ENCODE measurements around the gene LAP3. TPM values are rescaled to one million over a fixed set of nuclear protein-coding genes. Genes with fewer than 3 reads are reported as not detected.
A peak's percentile ranks its signal among the peaks of the same experiment; 100 is the strongest.

Gene LAP3
- total and polyA plus RNA-seq, 4 donors, result 57.5 to 178 (median 110) TPM

DNA sequence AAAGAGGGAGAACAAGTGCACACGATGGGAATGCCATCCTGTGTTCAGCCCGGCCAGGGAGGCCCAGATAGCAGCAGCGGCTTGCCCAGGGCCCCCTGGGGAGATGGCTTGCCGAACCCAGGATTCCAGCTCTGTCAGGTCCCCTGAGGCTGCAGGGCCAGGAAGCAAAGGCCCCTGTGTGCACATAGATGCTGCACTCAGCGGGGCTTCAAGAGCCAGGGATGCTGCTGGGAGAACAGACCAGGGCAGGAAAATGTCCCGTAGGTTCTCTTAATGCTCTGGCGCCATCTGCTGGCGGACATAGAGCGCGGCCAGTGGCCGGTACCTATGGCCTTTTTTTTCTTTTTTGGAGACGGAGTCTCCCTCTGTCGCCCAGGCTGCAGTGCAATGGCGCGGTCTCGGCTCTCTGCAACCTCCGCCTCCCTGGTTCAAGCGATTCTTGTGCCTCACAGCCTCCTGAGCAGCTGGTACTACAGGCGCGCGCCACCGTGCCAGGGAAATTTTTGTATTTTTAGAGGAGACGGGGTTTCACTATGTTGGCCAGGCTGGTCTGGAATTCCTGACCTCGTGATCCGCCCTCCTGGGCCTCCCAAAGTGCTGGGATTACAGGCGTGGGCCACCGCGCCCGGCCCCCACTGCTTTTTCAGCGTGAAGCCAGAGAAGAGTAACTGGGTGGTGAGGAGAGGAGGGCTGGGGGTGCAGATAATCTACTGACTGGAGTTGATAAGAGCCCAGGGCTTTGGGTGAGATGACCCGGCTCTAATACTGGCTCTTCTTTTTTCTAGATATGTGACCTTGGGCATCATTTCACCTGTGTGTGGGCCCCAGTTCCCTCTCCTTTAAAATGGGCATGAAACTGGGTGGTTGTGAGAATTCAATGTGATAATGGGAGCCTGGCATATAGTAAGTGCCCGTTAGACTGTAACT, 60.0 kb downstream of the LAP3 start:
- TF ChIP-seq FOXA1 (IDR thresholded peaks at IDR 0.05) (no peak), RAD21 (IDR thresholded peaks at IDR 0.05) (peak; percentile 91 to 92), YY1 (IDR thresholded peaks at IDR 0.05) (no peak), TAF1 (conservative IDR thresholded peaks at IDR 0.05) (no peak)
- TF ChIP-seq, protein P1, sequence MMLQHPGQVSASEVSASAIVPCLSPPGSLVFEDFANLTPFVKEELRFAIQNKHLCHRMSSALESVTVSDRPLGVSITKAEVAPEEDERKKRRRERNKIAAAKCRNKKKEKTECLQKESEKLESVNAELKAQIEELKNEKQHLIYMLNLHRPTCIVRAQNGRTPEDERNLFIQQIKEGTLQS (IDR thresholded peaks at IDR 0.05), result no peak
- TF ChIP-seq, protein P2, sequence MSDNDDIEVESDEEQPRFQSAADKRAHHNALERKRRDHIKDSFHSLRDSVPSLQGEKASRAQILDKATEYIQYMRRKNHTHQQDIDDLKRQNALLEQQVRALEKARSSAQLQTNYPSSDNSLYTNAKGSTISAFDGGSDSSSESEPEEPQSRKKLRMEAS (IDR thresholded peaks at IDR 0.05), result no peak
- TF ChIP-seq, protein P3, sequence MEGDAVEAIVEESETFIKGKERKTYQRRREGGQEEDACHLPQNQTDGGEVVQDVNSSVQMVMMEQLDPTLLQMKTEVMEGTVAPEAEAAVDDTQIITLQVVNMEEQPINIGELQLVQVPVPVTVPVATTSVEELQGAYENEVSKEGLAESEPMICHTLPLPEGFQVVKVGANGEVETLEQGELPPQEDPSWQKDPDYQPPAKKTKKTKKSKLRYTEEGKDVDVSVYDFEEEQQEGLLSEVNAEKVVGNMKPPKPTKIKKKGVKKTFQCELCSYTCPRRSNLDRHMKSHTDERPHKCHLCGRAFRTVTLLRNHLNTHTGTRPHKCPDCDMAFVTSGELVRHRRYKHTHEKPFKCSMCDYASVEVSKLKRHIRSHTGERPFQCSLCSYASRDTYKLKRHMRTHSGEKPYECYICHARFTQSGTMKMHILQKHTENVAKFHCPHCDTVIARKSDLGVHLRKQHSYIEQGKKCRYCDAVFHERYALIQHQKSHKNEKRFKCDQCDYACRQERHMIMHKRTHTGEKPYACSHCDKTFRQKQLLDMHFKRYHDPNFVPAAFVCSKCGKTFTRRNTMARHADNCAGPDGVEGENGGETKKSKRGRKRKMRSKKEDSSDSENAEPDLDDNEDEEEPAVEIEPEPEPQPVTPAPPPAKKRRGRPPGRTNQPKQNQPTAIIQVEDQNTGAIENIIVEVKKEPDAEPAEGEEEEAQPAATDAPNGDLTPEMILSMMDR (IDR thresholded peaks at IDR 0.05; ENCODE audit: low read depth, low read length, missing input control), result peak; percentile 96
- H3K9me3 ChIP-seq (ENCODE audit: control insufficient read depth in 4 of 4, low read length in 3 of 4), result no peaks in the 10 kb centered on the region
- H3K4me3 ChIP-seq (ENCODE audit: low read depth in 1 of 3, low read length in 3 of 3), result no peak overlapping the region
- peaks cover 0 to 22% (median 14%) of the 10 kb centered on the region in 4 donors for H3K36me3 ChIP-seq (ENCODE audit: control insufficient read depth in 4 of 4, insufficient read depth in 3 of 4, low read depth in 1 of 4, low read length in 3 of 4)
- no peaks in the 10 kb centered on the region for H3K27me3 ChIP-seq (ENCODE audit: control insufficient read depth in 4 of 4, insufficient read depth in 4 of 4, low read length in 3 of 4)
- no peak overlapping the region for H3K27ac ChIP-seq (ENCODE audit: low read depth in 1 of 2, low read length in 2 of 2)
- 56% methylated on average over 32 of the region's 32 CpGs for WGBS
- H3K4me1 ChIP-seq (ENCODE audit: control insufficient read depth in 4 of 4, insufficient read depth in 4 of 4, low read length in 3 of 4), result no peaks in the 10 kb centered on the region
- peak; percentile 85 for DNase-seq (ENCODE audit: low spot score)
- H3K9ac ChIP-seq (ENCODE audit: low read depth in 1 of 2, low read length in 2 of 2), result no peak overlapping the region

- Histone ChIP-seq H3K36me3 (ENCODE audit: control insufficient read depth in 4 of 4, insufficient read depth in 3 of 4, low read depth in 1 of 4, low read length in 3 of 4) (peaks cover 0 to 4% (median 1%) of the 10 kb centered on the region in 4 donors), H3K27me3 (ENCODE audit: control insufficient read depth in 4 of 4, insufficient read depth in 4 of 4, low read length in 3 of 4) (no peaks in the 10 kb centered on the region), H3K4me1 (ENCODE audit: control insufficient read depth in 4 of 4, insufficient read depth in 4 of 4, low read length in 3 of 4) (no peaks in the 10 kb centered on the region), H3K9ac (ENCODE audit: low read depth in 1 of 2, low read length in 2 of 2) (no peak overlapping the region), H3K4me3 (ENCODE audit: low read depth in 1 of 3, low read length in 3 of 3) (no peak overlapping the region), H3K27ac (ENCODE audit: low read depth in 1 of 2, low read length in 2 of 2) (no peak overlapping the region), H3K9me3 (ENCODE audit: control insufficient read depth in 4 of 4, low read length in 3 of 4) (peaks cover 0 to 4% (median 2%) of the 10 kb centered on the region in 4 donors)
- TF ChIP-seq JUND (IDR thresholded peaks at IDR 0.05) (no peak), EGR1 (IDR thresholded peaks at IDR 0.05; ENCODE audit: low read depth in 2 of 2) (no peak), RXRA (IDR thresholded peaks at IDR 0.05) (no peak), TAF1 (conservative IDR thresholded peaks at IDR 0.05) (no peak), RAD21 (IDR thresholded peaks at IDR 0.05) (no peak), FOXA1 (IDR thresholded peaks at IDR 0.05) (no peak), HNF4A (conservative IDR thresholded peaks at IDR 0.05) (no peak), GABPA (IDR thresholded peaks at IDR 0.05 in 1 of 2, conservative IDR thresholded peaks at IDR 0.05 in 1 of 2) (no peak), SP1 (IDR thresholded peaks at IDR 0.05) (no peak), YY1 (IDR thresholded peaks at IDR 0.05) (no peak), NR2F2 (IDR thresholded peaks at IDR 0.05) (no peak), FOXA2 (IDR thresholded peaks at IDR 0.05) (no peak), REST (IDR thresholded peaks at IDR 0.05) (no peak), HNF4G (IDR thresholded peaks at IDR 0.05) (no peak)
- TF ChIP-seq, protein P4, sequence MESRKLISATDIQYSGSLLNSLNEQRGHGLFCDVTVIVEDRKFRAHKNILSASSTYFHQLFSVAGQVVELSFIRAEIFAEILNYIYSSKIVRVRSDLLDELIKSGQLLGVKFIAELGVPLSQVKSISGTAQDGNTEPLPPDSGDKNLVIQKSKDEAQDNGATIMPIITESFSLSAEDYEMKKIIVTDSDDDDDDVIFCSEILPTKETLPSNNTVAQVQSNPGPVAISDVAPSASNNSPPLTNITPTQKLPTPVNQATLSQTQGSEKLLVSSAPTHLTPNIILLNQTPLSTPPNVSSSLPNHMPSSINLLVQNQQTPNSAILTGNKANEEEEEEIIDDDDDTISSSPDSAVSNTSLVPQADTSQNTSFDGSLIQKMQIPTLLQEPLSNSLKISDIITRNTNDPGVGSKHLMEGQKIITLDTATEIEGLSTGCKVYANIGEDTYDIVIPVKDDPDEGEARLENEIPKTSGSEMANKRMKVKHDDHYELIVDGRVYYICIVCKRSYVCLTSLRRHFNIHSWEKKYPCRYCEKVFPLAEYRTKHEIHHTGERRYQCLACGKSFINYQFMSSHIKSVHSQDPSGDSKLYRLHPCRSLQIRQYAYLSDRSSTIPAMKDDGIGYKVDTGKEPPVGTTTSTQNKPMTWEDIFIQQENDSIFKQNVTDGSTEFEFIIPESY (IDR thresholded peaks at IDR 0.05), result no peak
- TF ChIP-seq, protein P2 (IDR thresholded peaks at IDR 0.05), result no peak
- TF ChIP-seq, protein P1 (IDR thresholded peaks at IDR 0.05), result no peak
- TF ChIP-seq, protein P3 (IDR thresholded peaks at IDR 0.05; ENCODE audit: low read depth, low read length, missing input control), result no peak
- WGBS, result 90% methylated on average over 7 of the region's 7 CpGs
- no peak for DNase-seq (ENCODE audit: low spot score)
Observed at GRCh38 chr4:17639136-17639535, 62.1 kb downstream of the LAP3 start.
